Endodermal cell (in vitro differentiated cells): ENCODE data around the gene MAP3K9. TPM values are rescaled to one million over a fixed set of nuclear protein-coding genes. Genes with fewer than 3 reads are reported as not detected.

Source experiments
- DNase-seq: peaks from one replicate; pipeline ENCODE4 v3.0.0-alpha.2; 2017
- H3K27ac ChIP-seq: 2 replicates; pipeline ENCODE4 v1.5.1; 2013; ENCODE audit warnings: mild to moderate bottlenecking, low read depth, low read length, moderate library complexity
- H3K27me3 ChIP-seq: 2 replicates; pipeline ENCODE4 v1.6.1; 2013; ENCODE audit warnings: mild to moderate bottlenecking, low read length, moderate library complexity; ENCODE audit not compliant: insufficient read depth, control insufficient read depth, poor library complexity, severe bottlenecking
- H3K36me3 ChIP-seq: 2 replicates; pipeline ENCODE4 v1.7.0; 2013; ENCODE audit warnings: mild to moderate bottlenecking, low read length, moderate library complexity; ENCODE audit not compliant: control insufficient read depth, insufficient read depth
- H3K4me1 ChIP-seq: one replicate; pipeline ENCODE4 v1.7.0; 2013; ENCODE audit warnings: low read length; ENCODE audit not compliant: control insufficient read depth, insufficient read depth
- H3K4me3 ChIP-seq: 2 replicates; pipeline ENCODE4 v1.5.1; 2013; ENCODE audit warnings: mild to moderate bottlenecking, low read length, moderate library complexity
- H3K9ac ChIP-seq: 2 replicates; pipeline ENCODE4 v1.6.1; 2013; ENCODE audit warnings: mild to moderate bottlenecking, low read length, moderate library complexity; ENCODE audit not compliant: poor library complexity, severe bottlenecking; ENCODE audit errors: extremely low read depth
- H3K9me3 ChIP-seq: 2 replicates; pipeline ENCODE4 v1.6.1; 2013; ENCODE audit warnings: mild to moderate bottlenecking, low read length, moderate library complexity; ENCODE audit not compliant: control insufficient read depth
- H3K27ac Mint-ChIP-seq: 2 replicates; pipeline ENCODE4 v1.8.0; 2020; ENCODE audit warnings: mixed read lengths
- H3K27me3 Mint-ChIP-seq: 2 replicates; pipeline ENCODE4 v1.8.0; 2021; ENCODE audit warnings: mild to moderate bottlenecking, mixed read lengths; ENCODE audit not compliant: insufficient read depth
- H3K36me3 Mint-ChIP-seq: 2 replicates; pipeline ENCODE4 v1.8.0; 2020; ENCODE audit warnings: low read depth, mixed read lengths
- H3K4me1 Mint-ChIP-seq: 2 replicates; pipeline ENCODE4 v1.8.0; 2020; ENCODE audit warnings: mixed read lengths
- H3K4me3 Mint-ChIP-seq: 2 replicates; pipeline ENCODE4 v1.8.0; 2020; ENCODE audit warnings: mild to moderate bottlenecking, moderate library complexity, mixed read lengths
- H3K9me3 Mint-ChIP-seq: 2 replicates; pipeline ENCODE4 v1.8.0; 2020; ENCODE audit warnings: mild to moderate bottlenecking, mixed read lengths
- CTCF ChIP-seq: fragments of 200-600 bp; sonication (generic); conservative IDR thresholded peaks from 2 replicates; pipeline ENCODE4 v1.5.0; 2021; ENCODE audit warnings: antibody characterized with exemption, mild to moderate bottlenecking
- WGBS, 2 experiments: methylation state at CpG; one replicate each; pipeline versions ENCODE4 v1.1.5 to v1.1.7; 2013; ENCODE audit warnings: missing lambda C conversion rate in 2 of 2, mixed read lengths in 1 of 2; ENCODE audit not compliant: insufficient coverage in 1 of 2, insufficient read length in 1 of 2; 5-methylcytosine and 5-hydroxymethylcytosine counted together
- total RNA-seq, 2 donors: library from RNA; stranded (reverse); fragmentation: NEBNext Ultra II Directional in 1 of 2; extraction: Animal tissue kit (Norgen Biotek cat#: 25700) in 1 of 2; gene quantifications; 2 replicates in 1 of 2; 3 replicates in 1 of 2; pipeline ENCODE4 v1.2.1, GENCODE V29; 2021

The MAP3K9 gene
- total RNA-seq, 2 donors from 2014 or later, result 34.1 to 38.5 TPM

GRCh38 chr14:70735043-70735442 lies 74.3 kb downstream of the MAP3K9 start:
- H3K4me1 ChIP-seq, result no peaks in the 10 kb centered on the region
- H3K9ac ChIP-seq, result no peak overlapping the region
- H3K36me3 ChIP-seq, result peaks cover 91% of the 10 kb centered on the region
- Mint-ChIP-seq H3K27ac (no peak overlapping the region), H3K27me3 (no peaks in the 10 kb centered on the region), H3K4me3 (no peak overlapping the region), H3K36me3 (peaks cover 86% of the 10 kb centered on the region), H3K4me1 (no peaks in the 10 kb centered on the region), H3K9me3 (peaks cover 3% of the 10 kb centered on the region)
- 73 to 100% methylated on average over 2 to 4 of the region's 4 CpGs for WGBS, 2 experiments
- no peak for DNase-seq
- H3K27ac ChIP-seq, result no peak overlapping the region
- H3K27me3 ChIP-seq, result no peaks in the 10 kb centered on the region
- no peak overlapping the region for H3K4me3 ChIP-seq
- H3K9me3 ChIP-seq, result no peaks in the 10 kb centered on the region
- no peak for TF ChIP-seq CTCF

- Histone ChIP-seq H3K9ac (no peak overlapping the region), H3K27me3 (no peaks in the 10 kb centered on the region), H3K4me3 (no peak overlapping the region), H3K36me3 (peaks cover 92% of the 10 kb centered on the region), H3K9me3 (no peaks in the 10 kb centered on the region), H3K4me1 (no peaks in the 10 kb centered on the region), H3K27ac (no peak overlapping the region)
- 94% methylated on average over 3 to 7 of the region's 7 CpGs for WGBS, 2 experiments
- Mint-ChIP-seq H3K4me3 (no peak overlapping the region), H3K4me1 (no peaks in the 10 kb centered on the region), H3K36me3 (peaks cover 85% of the 10 kb centered on the region), H3K27me3 (no peaks in the 10 kb centered on the region), H3K9me3 (peaks cover 3% of the 10 kb centered on the region), H3K27ac (no peak overlapping the region)
- no peak for TF ChIP-seq CTCF
- no peak for DNase-seq
Measured at GRCh38 chr14:70731447-70732239, 77.7 kb downstream of the MAP3K9 start.

- no peak for TF ChIP-seq CTCF
- no peak for DNase-seq
- Mint-ChIP-seq H3K36me3 (peaks cover 83% of the 10 kb centered on the region), H3K27ac (no peak overlapping the region), H3K4me3 (no peak overlapping the region), H3K27me3 (no peaks in the 10 kb centered on the region), H3K4me1 (no peaks in the 10 kb centered on the region), H3K9me3 (peaks cover 3% of the 10 kb centered on the region)
- Histone ChIP-seq H3K4me1 (no peaks in the 10 kb centered on the region), H3K27me3 (no peaks in the 10 kb centered on the region), H3K9me3 (no peaks in the 10 kb centered on the region), H3K4me3 (no peak overlapping the region), H3K27ac (no peak overlapping the region), H3K9ac (no peak overlapping the region), H3K36me3 (peaks cover 83% of the 10 kb centered on the region)
- 91 to 94% methylated on average over 8 to 17 of the region's 17 CpGs for WGBS, 2 experiments
Measured at GRCh38 chr14:70730393-70730792, 78.9 kb downstream of the MAP3K9 start.
